MM.1S (cell line): ENCODE measurements around the gene MARVELD3.

ENCODE experiments used
- CTCF ChIP-seq: fragments of 300-600 bp; sonication (generic); IDR thresholded peaks from 2 replicates; pipeline ENCODE4 v1.5.1; 2016; ENCODE audit warnings: antibody characterized with exemption, low read length, mixed read lengths
- EZH2 ChIP-seq: fragments of 300-600 bp; sonication (generic); optimal IDR thresholded peaks from 2 replicates; pipeline ENCODE3; 2017; ENCODE audit warnings: low read depth, mild to moderate bottlenecking, antibody characterized with exemption, low read length, mixed read lengths
- EZH2phosphoT487 ChIP-seq: fragments of 300-600 bp; sonication (generic); IDR thresholded peaks from 2 replicates; pipeline ENCODE4 v1.6.1; 2018; ENCODE audit warnings: antibody characterized with exemption, low read length

- no peak for TF ChIP-seq CTCF
- no peak for TF ChIP-seq EZH2phosphoT487
- TF ChIP-seq EZH2, result no peak
Observed at GRCh38 chr16:71630808-71631207, 4.8 kb downstream of the MARVELD3 start.
